Measurements from ENCODE around the gene TEDC1.

The TEDC1 gene

DNA sequence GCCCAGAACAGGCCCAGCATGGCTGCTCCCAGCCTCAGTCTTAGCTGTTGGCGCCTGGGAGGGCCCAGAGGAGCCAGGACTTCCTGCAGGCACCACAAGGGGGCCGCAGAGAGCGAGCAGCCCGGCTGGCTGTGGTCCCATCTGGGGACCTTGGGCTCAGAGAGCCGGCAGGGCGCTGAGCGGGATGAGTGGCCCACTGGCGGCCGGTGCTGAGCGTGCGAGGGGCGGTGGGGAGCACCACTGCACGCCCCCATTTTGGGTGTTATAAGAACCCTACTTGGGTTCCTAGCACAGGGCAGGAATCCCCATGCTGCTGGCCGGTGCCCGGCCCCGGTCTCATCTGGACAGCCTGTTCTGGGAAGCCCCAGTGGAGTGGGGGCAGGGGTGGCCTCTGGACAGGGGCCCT is 42.3 kb upstream of the TEDC1 start:
- TF ChIP-seq TAF1 (IDR thresholded peaks at IDR 0.05; ENCODE audit: borderline replicate concordance, insufficient read depth, low read length) (no peak), FOXP2 (optimal IDR thresholded peaks at IDR 0.05; ENCODE audit: borderline replicate concordance, extremely low read depth, extremely low read length, insufficient read depth) (peak; percentile 22), SIN3A (IDR thresholded peaks at IDR 0.05; ENCODE audit: borderline replicate concordance, insufficient read depth, low read length) (no peak), REST (IDR thresholded peaks at IDR 0.05; ENCODE audit: insufficient read depth in 1 of 2, low read depth in 2 of 2, low read length in 2 of 2) (no peak), POLR2AphosphoS5 (IDR thresholded peaks at IDR 0.05; ENCODE audit: low read depth, low read length) (no peak)

- no peak for TF ChIP-seq FOXP2 (optimal IDR thresholded peaks at IDR 0.05; ENCODE audit: borderline replicate concordance, extremely low read depth, extremely low read length, insufficient read depth)
- no peak for TF ChIP-seq SIN3A (IDR thresholded peaks at IDR 0.05; ENCODE audit: borderline replicate concordance, insufficient read depth, low read length)
- no peak for TF ChIP-seq TAF1 (IDR thresholded peaks at IDR 0.05; ENCODE audit: borderline replicate concordance, insufficient read depth, low read length)
These were observed 41.5 kb upstream of the TEDC1 start for GRCh38 chr14:105449276-105450122.

DNA sequence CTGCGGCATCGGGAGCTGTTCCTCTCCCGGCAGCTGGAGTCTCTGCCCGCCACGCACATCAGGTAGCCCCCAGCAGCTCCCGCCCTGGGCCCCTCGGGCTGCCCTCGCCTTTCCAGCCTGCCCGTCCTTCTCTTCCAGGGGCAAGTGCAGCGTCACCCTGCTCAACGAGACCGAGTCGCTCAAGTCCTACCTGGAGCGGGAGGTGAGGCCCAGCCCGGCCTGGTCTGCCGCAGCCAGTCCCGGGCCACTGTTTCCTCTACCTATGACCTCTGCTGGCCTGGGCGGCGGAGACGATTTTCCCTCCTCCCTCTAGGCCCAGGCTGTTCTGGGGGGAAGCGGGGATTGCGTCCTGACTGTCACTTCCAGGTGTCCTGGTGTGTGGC is 40.9 kb upstream of the TEDC1 start:
- TF ChIP-seq TAF1 (IDR thresholded peaks at IDR 0.05; ENCODE audit: borderline replicate concordance, insufficient read depth, low read length) (no peak), FOXP2 (optimal IDR thresholded peaks at IDR 0.05; ENCODE audit: borderline replicate concordance, extremely low read depth, extremely low read length, insufficient read depth) (no peak), REST (IDR thresholded peaks at IDR 0.05; ENCODE audit: insufficient read depth in 1 of 2, low read depth in 2 of 2, low read length in 2 of 2) (no peak), POLR2AphosphoS5 (IDR thresholded peaks at IDR 0.05; ENCODE audit: low read depth, low read length) (no peak), SIN3A (IDR thresholded peaks at IDR 0.05; ENCODE audit: borderline replicate concordance, insufficient read depth, low read length) (no peak)

DNA sequence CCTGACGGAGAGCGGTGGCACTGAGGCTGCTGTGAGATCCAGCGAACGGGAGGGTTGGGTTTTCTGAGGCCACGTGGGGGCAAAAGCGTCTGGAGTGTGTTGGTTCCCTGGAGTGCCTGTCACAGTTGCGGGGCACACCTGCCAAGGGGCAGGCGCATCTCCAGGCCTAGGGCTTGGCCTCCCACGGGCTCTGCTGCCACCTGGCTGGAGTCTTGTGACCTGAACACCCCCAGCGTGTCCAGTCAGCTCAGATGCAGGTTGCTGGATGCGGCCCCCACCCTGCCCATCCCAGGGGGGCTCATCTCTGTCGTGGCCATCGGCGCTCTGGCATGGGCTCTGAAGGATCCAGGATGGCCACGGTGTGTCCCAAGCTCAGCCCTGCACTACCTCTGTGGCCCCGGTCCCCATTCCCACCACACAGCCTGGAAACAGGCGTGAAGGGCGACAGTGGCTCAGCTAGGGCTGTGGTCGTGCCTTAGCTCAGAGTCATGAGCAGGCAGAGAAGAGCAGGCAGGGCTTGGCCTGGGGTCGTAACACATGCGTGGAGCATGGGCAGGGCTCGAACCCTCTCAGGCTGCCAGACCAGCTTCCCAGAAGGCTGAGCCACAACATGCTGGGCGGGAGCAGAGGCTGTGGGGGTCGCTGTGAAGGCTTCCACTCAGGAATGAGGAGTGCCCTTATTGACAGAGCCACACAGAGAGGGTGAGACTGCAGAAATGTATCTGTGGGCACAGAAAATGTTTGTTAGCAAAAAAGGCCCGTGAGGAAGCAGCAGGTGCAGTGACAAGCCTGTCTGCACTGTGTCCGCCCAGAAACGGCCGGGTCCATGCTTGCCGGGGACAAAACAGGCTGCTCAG is 40.0 kb upstream of the TEDC1 start:
- TF ChIP-seq SIN3A (IDR thresholded peaks at IDR 0.05; ENCODE audit: borderline replicate concordance, insufficient read depth, low read length), result no peak
- TF ChIP-seq REST (IDR thresholded peaks at IDR 0.05; ENCODE audit: insufficient read depth in 1 of 2, low read depth in 2 of 2, low read length in 2 of 2), result no peak
- TF ChIP-seq POLR2AphosphoS5 (IDR thresholded peaks at IDR 0.05; ENCODE audit: low read depth, low read length), result no peak
- TF ChIP-seq TAF1 (IDR thresholded peaks at IDR 0.05; ENCODE audit: borderline replicate concordance, insufficient read depth, low read length), result no peak
- no peak for TF ChIP-seq FOXP2 (optimal IDR thresholded peaks at IDR 0.05; ENCODE audit: borderline replicate concordance, extremely low read depth, extremely low read length, insufficient read depth)

DNA sequence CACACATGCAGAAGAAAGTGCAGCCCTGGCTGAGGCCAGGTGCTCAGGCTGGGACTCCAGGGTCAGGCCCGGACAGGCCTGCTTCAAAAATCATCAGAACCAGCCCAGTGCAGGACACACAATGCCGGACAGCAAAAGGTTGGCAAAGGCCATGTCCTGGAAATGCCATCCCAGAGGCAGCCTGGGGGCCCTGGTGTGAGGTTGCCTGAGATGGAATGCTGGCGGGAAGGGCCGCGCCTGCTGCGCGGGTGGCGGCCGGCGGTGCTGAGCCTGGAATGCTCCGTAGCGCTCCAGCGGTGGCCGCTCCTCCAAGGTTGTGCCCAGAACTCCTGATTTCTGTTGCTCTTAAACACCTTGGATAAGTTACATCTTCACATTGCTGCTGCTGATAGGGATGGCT is 38.1 kb upstream of the TEDC1 start:
- TF ChIP-seq TAF1 (IDR thresholded peaks at IDR 0.05; ENCODE audit: borderline replicate concordance, insufficient read depth, low read length) (no peak), FOXP2 (optimal IDR thresholded peaks at IDR 0.05; ENCODE audit: borderline replicate concordance, extremely low read depth, extremely low read length, insufficient read depth) (no peak), SIN3A (IDR thresholded peaks at IDR 0.05; ENCODE audit: borderline replicate concordance, insufficient read depth, low read length) (no peak), REST (IDR thresholded peaks at IDR 0.05; ENCODE audit: insufficient read depth in 1 of 2, low read depth in 2 of 2, low read length in 2 of 2) (no peak)
